K562 (cell line): ENCODE measurements around the gene NRDE2.

Experiments used
- CBX1 ChIP-seq: sonication (generic); IDR thresholded peaks from 2 replicates; pipeline ENCODE4 v1.6.1; 2016; ENCODE audit warnings: antibody characterized with exemption, low read depth, mild to moderate bottlenecking
- CTCF ChIP-seq, 3 experiments: IDR thresholded peaks in 2 of 3; conservative IDR thresholded peaks in 1 of 3; 2 replicates each; pipeline ENCODE4 v1.5.1; 2011 to 2012; ENCODE audit warnings: low read length in 3 of 3, mild to moderate bottlenecking in 3 of 3, control low read depth in 2 of 3, improper control_type of control experiment in 1 of 3, inconsistent platforms in 1 of 3, low read depth in 1 of 3, mixed read lengths in 1 of 3, moderate library complexity in 1 of 3; ENCODE audit not compliant: insufficient read depth in 2 of 3
- EP300 ChIP-seq: IDR thresholded peaks from 2 replicates; pipeline ENCODE4 v1.6.1; 2012; ENCODE audit warnings: low read length, improper control_type of control experiment
- EZH2 ChIP-seq: IDR thresholded peaks from 2 replicates; pipeline ENCODE4 v1.6.1; 2012; ENCODE audit warnings: low read depth, mild to moderate bottlenecking, inconsistent platforms, low read length, borderline replicate concordance
- FOXP4 ChIP-seq: sonication (generic); formaldehyde crosslinking; IDR thresholded peaks from 2 replicates; pipeline ENCODE4 v1.8.0; 2022; ENCODE audit warnings: mild to moderate bottlenecking, missing genetic modification reagents, borderline replicate concordance
- GTF2E2 ChIP-seq: fragments of 200-800 bp; sonication (Bioruptor generic); IDR thresholded peaks from 2 replicates; pipeline ENCODE4 v1.6.1; 2016; ENCODE audit warnings: missing genetic modification characterization, missing compliant biosample characterization
- HCFC1 ChIP-seq: IDR thresholded peaks from 2 replicates; pipeline ENCODE4 v1.6.1; 2012; ENCODE audit warnings: low read depth, low read length, improper control_type of control experiment
- HDAC2 ChIP-seq: fragments of 450-650 bp; IDR thresholded peaks from 2 replicates; pipeline ENCODE4 v1.6.1; 2016; ENCODE audit warnings: mild to moderate bottlenecking
- HOMEZ ChIP-seq: fragments of 250-450 bp; sonication (Bioruptor Pico); IDR thresholded peaks from 2 replicates; pipeline ENCODE4 v1.4.0; 2020; ENCODE audit warnings: mild to moderate bottlenecking, moderate library complexity
- NFYB ChIP-seq: IDR thresholded peaks from 2 replicates; pipeline ENCODE4 v1.6.1; 2011; ENCODE audit warnings: mild to moderate bottlenecking, moderate library complexity; ENCODE audit not compliant: insufficient read length; ENCODE audit errors: extremely low read depth
- SMC3 ChIP-seq: conservative IDR thresholded peaks from 2 replicates; pipeline ENCODE4 v1.6.1; 2011; ENCODE audit warnings: low read depth, low read length, improper control_type of control experiment; ENCODE audit not compliant: insufficient read depth
- ZFX ChIP-seq: sonication (generic); formaldehyde crosslinking; IDR thresholded peaks from 2 replicates; pipeline ENCODE4 v1.8.0; 2022; ENCODE audit warnings: mild to moderate bottlenecking, missing genetic modification reagents, moderate library complexity
- ZNF699 ChIP-seq: fragments of 250-450 bp; sonication (Bioruptor Pico); IDR thresholded peaks from 2 replicates; pipeline ENCODE4 v1.8.0; 2021; ENCODE audit warnings: mild to moderate bottlenecking, moderate library complexity; ENCODE audit not compliant: insufficient replicate concordance

DNA sequence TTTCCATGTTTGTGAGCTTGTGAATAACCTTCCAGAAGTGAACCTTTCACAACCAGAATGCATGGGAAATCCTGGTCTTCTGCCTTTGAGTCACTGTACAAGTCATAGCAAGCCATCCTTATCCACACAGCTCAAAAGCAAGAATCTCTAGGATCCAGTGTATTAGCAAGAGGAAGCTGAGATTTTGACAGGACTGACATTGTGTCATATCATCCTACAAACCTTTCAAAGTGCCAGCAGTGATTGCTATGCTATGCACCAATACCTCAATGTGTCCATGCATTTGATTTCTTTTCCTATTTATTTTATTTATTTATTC, 13.5 kb upstream of the NRDE2 start:
- TF ChIP-seq NFYB (no peak), EZH2 (no peak), CTCF (IDR thresholded peaks at IDR 0.05 in 2 of 3, conservative IDR thresholded peaks at IDR 0.05 in 1 of 3; ENCODE audit: insufficient read depth in 2 of 3, low read depth in 1 of 3, low read length in 3 of 3) (no peak), CBX1 (no peak), HDAC2 (no peak), HCFC1 (no peak), ZNF699 (CRISPR knock-in tag) (no peak), SMC3 (no peak), GTF2E2 (tag) (no peak), EP300 (no peak), HOMEZ (CRISPR knock-in tag) (no peak), FOXP4 (no peak), ZFX (CRISPR knock-in tag) (no peak)
